Spleen (tissue), 7 donors: ENCODE measurements around the gene CCDC88B.

Experiments used
- CTCF ChIP-seq, 11 experiments: fragments of 200-600 bp in 7 of 11; fragments of 450-650 bp in 4 of 11; sonication (generic) in 4 of 11; IDR thresholded peaks in 8 of 11; conservative IDR thresholded peaks in 3 of 11; 1 replicate in 7 of 11; 2 replicates in 4 of 11; pipeline versions ENCODE4 v1.4.0 to v1.8.0; 2016 to 2021; ENCODE audit warnings: antibody characterized with exemption in 11 of 11, inconsistent platforms in 4 of 11, mild to moderate bottlenecking in 1 of 11
- POLR2A ChIP-seq, 3 donors: fragments of 450-650 bp; IDR thresholded peaks; one replicate each; pipeline ENCODE4 v1.5.1; 2017; ENCODE audit warnings: antibody characterized with exemption in 3 of 3, mild to moderate bottlenecking in 1 of 3
- POLR2AphosphoS5 ChIP-seq, 3 donors: sonication (generic); formaldehyde crosslinking; IDR thresholded peaks; one replicate each; pipeline ENCODE4 v1.5.1; 2017; ENCODE audit warnings: antibody characterized with exemption in 3 of 3
- donor health status: DM: no; HTN: no; CAD: no; lungs with moderate emphysema.
- donor health status: DM: no; HTN: no; CAD: no.
- donor health status: DM: no; HTN: no; CAD: no.

- no peak for TF ChIP-seq CTCF (IDR thresholded peaks at IDR 0.05 in 8 of 11, conservative IDR thresholded peaks at IDR 0.05 in 3 of 11)
- no peak for TF ChIP-seq POLR2A (IDR thresholded peaks at IDR 0.05)
- no peak for TF ChIP-seq POLR2AphosphoS5 (IDR thresholded peaks at IDR 0.05)
Observed at GRCh38 chr11:64383580-64383979, 43.6 kb downstream of the CCDC88B start.
